PC-3 (cell line): ENCODE results near the gene STAT6. TPM values are rescaled to one million over a fixed set of nuclear protein-coding genes. Genes with fewer than 3 reads are reported as not detected.

Experiments used
- ATAC-seq: fragments of 200-7000 bp; cut with Tn5 transposase; 2 replicates; pipeline ENCODE4 v1.9.1; 2020; ENCODE audit warnings: mild to moderate bottlenecking, moderate library complexity
- BruUV-seq: library from RNA; stranded (reverse); fragments of 400-500 nt; replicated peaks from 2 replicates; lab custom pipeline; 2021; lab: Mats Ljungman, UMichigan
- CTCF ChIA-PET: fragments of 300-600 bp; sonication (Branson Sonifier 250); formaldehyde crosslinking; loops from one replicate; lab custom pipeline; 2022; ENCODE audit warnings: antibody characterized with exemption; lab: Charles Lee
- POLR2A ChIA-PET: fragments of 300-600 bp; sonication (Branson Sonifier 250); formaldehyde crosslinking; loops from one replicate; lab custom pipeline; 2022; ENCODE audit warnings: antibody characterized with exemption; ENCODE audit not compliant: unreplicated experiment; lab: Charles Lee
- DNase-seq: peaks from one replicate; pipeline ENCODE4 v3.0.0-alpha.2; 2015
- H2AFZ ChIP-seq: fragments of 300-600 bp; sonication (generic); 2 replicates; pipeline ENCODE4 v1.6.0; 2016; ENCODE audit warnings: antibody characterized with exemption, low read length
- H3F3A ChIP-seq: fragments of 300-600 bp; sonication (generic); one replicate; pipeline ENCODE4 v1.6.0; 2017; ENCODE audit warnings: antibody characterized with exemption, low read length, control low read depth, mild to moderate bottlenecking; ENCODE audit not compliant: unreplicated experiment
- H3K27ac ChIP-seq: fragments of 300-600 bp; sonication (generic); 2 replicates; pipeline ENCODE4 v1.5.1; 2016; ENCODE audit warnings: mild to moderate bottlenecking, low read length
- H3K27me3 ChIP-seq: fragments of 300-600 bp; sonication (generic); 2 replicates; pipeline ENCODE4 v1.6.1; 2016; ENCODE audit warnings: low read length, mixed read lengths
- H3K36me3 ChIP-seq: fragments of 300-600 bp; sonication (generic); 2 replicates; pipeline ENCODE4 v1.6.1; 2016; ENCODE audit warnings: low read depth, mixed run types, low read length, mixed read lengths
- H3K4me1 ChIP-seq: fragments of 300-600 bp; sonication (generic); 2 replicates; pipeline ENCODE4 v1.5.1; 2016; ENCODE audit warnings: low read length; ENCODE audit not compliant: insufficient read depth
- H3K4me2 ChIP-seq: fragments of 300-600 bp; sonication (generic); 2 replicates; pipeline ENCODE4 v1.6.0; 2016; ENCODE audit warnings: low read length
- H3K4me3 ChIP-seq: fragments of 300-600 bp; sonication (generic); 2 replicates; pipeline ENCODE4 v1.5.1; 2016; ENCODE audit warnings: mild to moderate bottlenecking, low read length, mixed read lengths
- H3K79me2 ChIP-seq: fragments of 300-600 bp; sonication (generic); 2 replicates; pipeline ENCODE4 v1.6.1; 2017; ENCODE audit warnings: low read length, mixed read lengths
- H3K9ac ChIP-seq: fragments of 300-600 bp; sonication (generic); 2 replicates; pipeline ENCODE4 v1.6.0; 2016; ENCODE audit warnings: mild to moderate bottlenecking, low read length
- H3K9me2 ChIP-seq: fragments of 300-600 bp; sonication (generic); replicated peaks from 2 replicates; pipeline ENCODE4 v1.6.1; 2016; ENCODE audit warnings: mixed run types, low read length, mixed read lengths
- H3K9me3 ChIP-seq: fragments of 300-600 bp; sonication (generic); 2 replicates; pipeline ENCODE4 v1.6.1; 2016; ENCODE audit warnings: low read length, mixed read lengths
- H4K20me1 ChIP-seq: fragments of 300-600 bp; sonication (generic); 2 replicates; pipeline ENCODE4 v1.6.1; 2016; ENCODE audit warnings: low read length, mixed read lengths
- EZH2 ChIP-seq: fragments of 300-600 bp; sonication (generic); IDR thresholded peaks from one replicate; pipeline ENCODE4 v1.6.1; 2017; ENCODE audit warnings: antibody characterized with exemption, mild to moderate bottlenecking, low read length; ENCODE audit not compliant: unreplicated experiment
- EZH2phosphoT487 ChIP-seq: fragments of 300-600 bp; sonication (generic); IDR thresholded peaks from 2 replicates; pipeline ENCODE4 v1.6.1; 2018; ENCODE audit warnings: mild to moderate bottlenecking, antibody characterized with exemption, low read length, borderline replicate concordance
- intact Hi-C: fragments of 100-400 bp; cut with micrococcal nuclease; formaldehyde crosslinking; loops from 2 replicates; pipeline ENCODE4 v1.9.0; 2023
- total RNA-seq: library from RNA; depleted of rRNA; stranded (reverse); fragments of >200 nt; gene quantifications from 2 replicates; pipeline ENCODE4 v1.2.3, GENCODE V29; 2014
- TF ChIP-seq, protein P1 (sequence below): fragments of 300-600 bp; sonication (generic); conservative IDR thresholded peaks from 2 replicates; pipeline ENCODE4 v1.5.1; 2017; ENCODE audit warnings: antibody characterized with exemption, low read depth, mild to moderate bottlenecking, low read length

STAT6 gene
- total RNA-seq, 1 experiment from 2014 or later: 28.4 TPM

DNA sequence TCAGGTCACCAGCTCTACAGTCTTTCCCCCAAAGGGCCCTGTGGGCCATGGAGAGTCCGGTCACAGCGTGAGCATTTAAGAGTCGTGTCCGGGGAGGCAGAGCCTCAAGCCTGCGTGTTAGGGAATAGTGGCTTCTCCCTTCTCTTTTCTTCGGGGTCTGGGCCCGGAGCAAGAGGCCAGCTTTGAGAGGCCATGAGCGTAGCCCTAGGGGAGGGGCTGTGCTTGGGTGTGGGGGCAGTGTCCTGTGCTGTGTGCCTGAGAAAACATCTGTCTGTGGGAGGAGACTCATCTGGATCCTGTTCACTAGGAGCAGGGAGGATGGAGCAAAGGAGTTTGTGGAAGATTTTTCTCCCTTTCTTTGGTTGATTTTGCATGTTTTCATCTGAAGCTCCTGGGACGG is 31.0 kb upstream of the STAT6 start:
- no peaks in the 10 kb centered on the region for H3K9me2 ChIP-seq
- H3K27ac ChIP-seq: no peak overlapping the region
- no peak overlapping the region for H3K4me2 ChIP-seq
- CTCF ChIA-PET: no interaction called here
- POLR2A ChIA-PET: no interaction called here
- H3K27me3 ChIP-seq: no peaks in the 10 kb centered on the region
- ATAC-seq (no peak), DNase-seq (no peak)
- H2AFZ ChIP-seq: no peak overlapping the region
- intact Hi-C loops: no loop called here
- BruUV-seq: no TSS peak
- no peaks in the 10 kb centered on the region for H4K20me1 ChIP-seq
- H3F3A ChIP-seq: no peaks in the 10 kb centered on the region
- H3K36me3 ChIP-seq: no peaks in the 10 kb centered on the region
- no peaks in the 10 kb centered on the region for H3K9me3 ChIP-seq
- H3K9ac ChIP-seq: no peak overlapping the region
- H3K79me2 ChIP-seq: no peaks in the 10 kb centered on the region
- 0 out of 2 replicates have a peak, but pooled peaks cover 5% of the 10 kb centered on the region for H3K4me1 ChIP-seq
- no peak overlapping the region for H3K4me3 ChIP-seq
- TF ChIP-seq EZH2 (no peak), EZH2phosphoT487 (no peak)
- TF ChIP-seq, protein P1, sequence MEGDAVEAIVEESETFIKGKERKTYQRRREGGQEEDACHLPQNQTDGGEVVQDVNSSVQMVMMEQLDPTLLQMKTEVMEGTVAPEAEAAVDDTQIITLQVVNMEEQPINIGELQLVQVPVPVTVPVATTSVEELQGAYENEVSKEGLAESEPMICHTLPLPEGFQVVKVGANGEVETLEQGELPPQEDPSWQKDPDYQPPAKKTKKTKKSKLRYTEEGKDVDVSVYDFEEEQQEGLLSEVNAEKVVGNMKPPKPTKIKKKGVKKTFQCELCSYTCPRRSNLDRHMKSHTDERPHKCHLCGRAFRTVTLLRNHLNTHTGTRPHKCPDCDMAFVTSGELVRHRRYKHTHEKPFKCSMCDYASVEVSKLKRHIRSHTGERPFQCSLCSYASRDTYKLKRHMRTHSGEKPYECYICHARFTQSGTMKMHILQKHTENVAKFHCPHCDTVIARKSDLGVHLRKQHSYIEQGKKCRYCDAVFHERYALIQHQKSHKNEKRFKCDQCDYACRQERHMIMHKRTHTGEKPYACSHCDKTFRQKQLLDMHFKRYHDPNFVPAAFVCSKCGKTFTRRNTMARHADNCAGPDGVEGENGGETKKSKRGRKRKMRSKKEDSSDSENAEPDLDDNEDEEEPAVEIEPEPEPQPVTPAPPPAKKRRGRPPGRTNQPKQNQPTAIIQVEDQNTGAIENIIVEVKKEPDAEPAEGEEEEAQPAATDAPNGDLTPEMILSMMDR: no peak

DNA sequence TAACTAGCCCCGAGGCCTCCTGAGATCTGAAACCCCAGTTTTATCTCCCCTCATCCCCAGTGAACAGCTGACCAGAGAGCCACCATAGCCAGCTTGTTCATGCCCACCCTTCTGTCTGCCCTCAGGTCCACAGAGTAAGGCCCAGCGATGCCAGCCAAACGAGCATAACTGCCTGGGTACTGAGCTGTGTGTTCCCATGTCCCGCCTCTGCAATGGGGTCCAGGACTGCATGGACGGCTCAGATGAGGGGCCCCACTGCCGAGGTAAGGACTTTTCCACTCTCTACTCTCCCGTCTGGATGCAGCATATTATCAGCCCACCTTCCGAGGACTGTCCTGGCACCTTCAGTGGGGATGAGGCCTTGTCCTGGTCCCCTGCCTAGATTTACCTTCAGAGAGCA is 30.1 kb upstream of the STAT6 start:
- no peaks in the 10 kb centered on the region for H3K36me3 ChIP-seq
- no peak overlapping the region for H3K27ac ChIP-seq
- H2AFZ ChIP-seq: no peak overlapping the region
- H3K27me3 ChIP-seq: no peaks in the 10 kb centered on the region
- ChIA-PET CTCF (no interaction called here), POLR2A (no interaction called here)
- no peaks in the 10 kb centered on the region for H3K9me3 ChIP-seq
- no peaks in the 10 kb centered on the region for H3K9me2 ChIP-seq
- H3K4me1 ChIP-seq: 0 out of 2 replicates have a peak, but pooled peaks cover 5% of the 10 kb centered on the region
- TF ChIP-seq EZH2 (no peak), EZH2phosphoT487 (no peak)
- TF ChIP-seq, protein P1: no peak
- no peak overlapping the region for H3K4me2 ChIP-seq
- no TSS peak for BruUV-seq
- DNase-seq: no peak
- no peak for ATAC-seq
- H3K4me3 ChIP-seq: no peak overlapping the region
- H4K20me1 ChIP-seq: no peaks in the 10 kb centered on the region
- intact Hi-C loops: no loop called here
- no peak overlapping the region for H3K9ac ChIP-seq
- no peaks in the 10 kb centered on the region for H3F3A ChIP-seq
- H3K79me2 ChIP-seq: no peaks in the 10 kb centered on the region

GRCh38 chr12:57139796-57140649 is 28.9 kb upstream of the STAT6 start:
- Histone ChIP-seq H3K9me2 (no peaks in the 10 kb centered on the region), H3K27me3 (no peaks in the 10 kb centered on the region), H3K79me2 (no peaks in the 10 kb centered on the region), H4K20me1 (no peaks in the 10 kb centered on the region), H3K9me3 (no peaks in the 10 kb centered on the region), H3K27ac (no peak overlapping the region), H3K4me1 (0 out of 2 replicates have a peak, but pooled peaks cover 5% of the 10 kb centered on the region), H2AFZ (no peak overlapping the region), H3K36me3 (no peaks in the 10 kb centered on the region), H3K4me3 (no peak overlapping the region), H3K4me2 (no peak overlapping the region), H3K9ac (no peak overlapping the region), H3F3A (no peaks in the 10 kb centered on the region)
- ChIA-PET POLR2A (no interaction called here), CTCF (no interaction called here)
- no TSS peak for BruUV-seq
- ATAC-seq (no peak), DNase-seq (no peak)
- TF ChIP-seq EZH2 (no peak), EZH2phosphoT487 (no peak)
- TF ChIP-seq, protein P1: no peak
- intact Hi-C loops: no loop called here
